Muscle of leg (tissue), 11 donors: ENCODE data around the gene SYNPO2. TPM values are rescaled to one million over a fixed set of nuclear protein-coding genes. Genes with fewer than 3 reads are reported as not detected.
A peak's percentile ranks its signal among the peaks of the same experiment; 100 is the strongest.

Experiments used
- DNase-seq: peaks from one replicate; pipeline ENCODE4 v3.0.0; 2013
- H3K27ac ChIP-seq: one replicate; pipeline ENCODE4 v1.5.1; 2013; ENCODE audit warnings: mild to moderate bottlenecking, low read length, control low read depth
- H3K27me3 ChIP-seq: one replicate; pipeline ENCODE4 v1.6.1; 2013; ENCODE audit warnings: low read length; ENCODE audit not compliant: control insufficient read depth, insufficient read depth
- H3K36me3 ChIP-seq: one replicate; pipeline ENCODE4 v1.6.1; 2013; ENCODE audit warnings: low read length; ENCODE audit not compliant: control insufficient read depth, insufficient read depth
- H3K4me1 ChIP-seq: one replicate; pipeline ENCODE4 v1.6.1; 2013; ENCODE audit warnings: low read length; ENCODE audit not compliant: control insufficient read depth, insufficient read depth
- H3K4me3 ChIP-seq: one replicate; pipeline ENCODE4 v1.5.1; 2013; ENCODE audit warnings: low read length, control low read depth
- H3K9me3 ChIP-seq: replicated peaks from 2 replicates; pipeline ENCODE4 v1.6.1; 2013; ENCODE audit warnings: low read depth, low read length; ENCODE audit not compliant: control insufficient read depth
- WGBS: methylation state at CpG from one replicate; pipeline ENCODE4 v1.1.5; 2013; ENCODE audit warnings: missing lambda C conversion rate; ENCODE audit not compliant: insufficient coverage; 5-methylcytosine and 5-hydroxymethylcytosine counted together
- polyA plus RNA-seq, 8 donors: library from polyadenylated mRNA; unstranded; fragments of 120-200 nt; gene quantifications; one replicate each; pipeline versions ENCODE4 v1.2.1 to v1.2.3, GENCODE V29; 2013; ENCODE audit warnings: inconsistent platforms in 1 of 8, low replicate concordance in 1 of 8; ENCODE audit not compliant: insufficient read length in 8 of 8, insufficient read depth in 1 of 8
- total RNA-seq: library from RNA; stranded (reverse); fragments of 120-200 nt; gene quantifications from one replicate; pipeline ENCODE4 v1.2.4, GENCODE V29; 2013

The SYNPO2 gene
- total and polyA plus RNA-seq, 9 donors, result 53.6 to 120 (median 93.9) TPM

DNA sequence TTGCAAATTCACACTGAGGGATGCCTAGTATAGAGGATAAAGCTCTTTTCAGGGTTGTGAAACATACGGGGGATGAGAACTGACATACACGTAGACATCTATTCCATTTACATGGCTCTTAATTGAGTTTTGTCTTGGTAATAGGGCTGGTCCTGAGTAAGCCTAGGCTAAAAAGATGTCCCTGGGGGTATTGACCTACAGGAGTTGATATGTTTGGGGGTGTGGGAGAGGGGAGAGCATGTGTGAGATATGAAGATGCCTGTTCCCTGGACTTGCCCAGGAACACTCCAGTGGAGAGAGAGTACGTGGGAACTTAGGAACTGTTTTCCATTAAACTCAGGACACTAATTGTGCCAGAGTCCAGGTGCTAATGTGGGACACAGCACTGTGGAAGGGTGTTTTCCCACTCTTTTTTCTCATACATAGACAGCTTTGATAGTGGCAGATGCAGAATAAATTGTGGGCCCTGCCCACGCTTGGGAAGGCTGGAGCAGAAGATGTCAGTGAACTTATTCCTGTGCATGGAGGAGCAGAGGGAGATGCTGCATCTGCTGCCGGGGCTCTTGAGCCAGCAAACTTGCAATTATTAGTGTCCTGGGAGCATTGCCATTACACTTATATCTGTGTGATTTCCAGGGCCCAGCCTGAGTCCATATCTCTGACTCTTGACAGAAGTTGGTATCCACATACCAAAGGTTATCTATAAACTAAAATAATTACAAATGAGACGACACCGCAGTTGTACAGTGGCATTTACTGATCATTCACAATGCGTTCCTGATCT lies 20.7 kb downstream of the SYNPO2 start:
- Histone ChIP-seq H3K4me1 (peaks cover 4% of the 10 kb centered on the region), H3K36me3 (no peaks in the 10 kb centered on the region), H3K9me3 (no peaks in the 10 kb centered on the region), H3K4me3 (no peak overlapping the region), H3K27ac (no peak overlapping the region), H3K27me3 (no peaks in the 10 kb centered on the region)
- 13% methylated on average over 3 of the region's 8 CpGs for WGBS
- peak; percentile 15 for DNase-seq

DNA sequence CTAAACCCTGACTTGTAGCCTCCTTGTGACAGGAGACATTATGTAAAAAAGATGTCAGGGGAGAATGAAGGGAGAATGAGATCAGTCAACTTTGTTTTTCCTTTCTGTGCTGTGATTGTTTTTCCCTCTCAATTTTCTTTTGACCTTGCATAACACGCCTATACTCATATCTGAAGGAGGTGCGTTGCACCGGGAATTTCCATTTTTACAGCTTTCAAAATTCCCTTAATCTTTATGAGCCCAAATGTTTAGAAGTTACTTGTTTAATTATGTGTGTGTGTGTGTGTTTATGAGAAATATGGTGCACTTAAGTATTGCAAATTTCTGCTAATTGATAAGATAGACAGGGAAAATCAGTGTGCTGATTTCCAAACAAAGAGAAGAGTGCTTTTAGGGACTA lies 21.6 kb downstream of the SYNPO2 start:
- Histone ChIP-seq H3K36me3 (no peaks in the 10 kb centered on the region), H3K4me3 (no peak overlapping the region), H3K27ac (no peak overlapping the region), H3K27me3 (no peaks in the 10 kb centered on the region), H3K4me1 (peaks cover 3% of the 10 kb centered on the region), H3K9me3 (no peaks in the 10 kb centered on the region)
- DNase-seq, result no peak
- no CpG with 5 or more reads among the region's 3 CpGs for WGBS

DNA sequence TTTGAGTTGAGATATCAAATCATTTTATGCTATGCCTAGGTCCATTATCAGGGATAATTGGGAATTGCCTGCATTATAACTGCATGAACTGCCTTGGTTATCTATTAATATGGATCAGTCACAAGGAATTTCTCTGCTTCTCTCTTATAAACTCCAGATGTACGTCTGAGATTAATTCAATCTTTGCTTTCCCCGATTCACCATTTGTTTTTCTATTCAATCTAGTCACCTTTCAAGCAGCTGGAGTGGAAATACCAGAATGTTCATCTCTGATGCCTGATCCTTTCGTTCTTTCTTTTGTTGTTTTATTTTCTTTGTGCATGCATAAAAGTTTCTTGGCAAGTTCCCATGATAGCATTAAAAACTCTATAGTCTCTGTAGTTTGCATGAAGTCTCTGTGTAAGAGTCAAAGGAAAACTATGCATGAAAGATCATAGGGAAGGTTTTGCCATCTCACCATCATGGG lies 22.6 kb downstream of the SYNPO2 start:
- H3K4me3 ChIP-seq, result no peak overlapping the region
- no CpG with 5 or more reads among the region's 3 CpGs for WGBS
- H3K27me3 ChIP-seq, result no peaks in the 10 kb centered on the region
- no peaks in the 10 kb centered on the region for H3K9me3 ChIP-seq
- no peaks in the 10 kb centered on the region for H3K4me1 ChIP-seq
- no peak overlapping the region for H3K27ac ChIP-seq
- no peaks in the 10 kb centered on the region for H3K36me3 ChIP-seq
- no peak for DNase-seq

DNA sequence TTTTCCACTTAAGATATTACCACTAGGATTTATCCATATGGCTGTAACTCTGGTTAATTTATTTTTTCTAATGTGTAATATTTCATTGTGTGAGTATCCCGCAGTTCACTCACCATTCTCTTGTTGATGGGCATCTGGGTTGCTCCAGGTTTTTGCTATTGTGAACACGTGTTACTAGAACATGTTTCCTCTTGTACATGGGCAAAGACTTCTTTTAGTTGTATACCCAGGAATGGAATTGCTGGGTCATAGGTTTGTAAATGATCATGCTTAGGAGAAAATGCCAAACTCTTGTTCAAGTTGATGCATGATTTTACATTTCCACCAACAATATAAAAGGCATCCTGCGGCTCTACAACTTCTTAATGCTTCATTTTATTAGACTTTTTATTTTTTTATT lies 26.8 kb downstream of the SYNPO2 start:
- Histone ChIP-seq H3K27me3 (no peaks in the 10 kb centered on the region), H3K36me3 (no peaks in the 10 kb centered on the region), H3K27ac (no peak overlapping the region), H3K4me3 (no peak overlapping the region), H3K9me3 (no peaks in the 10 kb centered on the region), H3K4me1 (no peaks in the 10 kb centered on the region)
- no peak for DNase-seq
- WGBS, result no CpG with 5 or more reads among the region's 3 CpGs

DNA sequence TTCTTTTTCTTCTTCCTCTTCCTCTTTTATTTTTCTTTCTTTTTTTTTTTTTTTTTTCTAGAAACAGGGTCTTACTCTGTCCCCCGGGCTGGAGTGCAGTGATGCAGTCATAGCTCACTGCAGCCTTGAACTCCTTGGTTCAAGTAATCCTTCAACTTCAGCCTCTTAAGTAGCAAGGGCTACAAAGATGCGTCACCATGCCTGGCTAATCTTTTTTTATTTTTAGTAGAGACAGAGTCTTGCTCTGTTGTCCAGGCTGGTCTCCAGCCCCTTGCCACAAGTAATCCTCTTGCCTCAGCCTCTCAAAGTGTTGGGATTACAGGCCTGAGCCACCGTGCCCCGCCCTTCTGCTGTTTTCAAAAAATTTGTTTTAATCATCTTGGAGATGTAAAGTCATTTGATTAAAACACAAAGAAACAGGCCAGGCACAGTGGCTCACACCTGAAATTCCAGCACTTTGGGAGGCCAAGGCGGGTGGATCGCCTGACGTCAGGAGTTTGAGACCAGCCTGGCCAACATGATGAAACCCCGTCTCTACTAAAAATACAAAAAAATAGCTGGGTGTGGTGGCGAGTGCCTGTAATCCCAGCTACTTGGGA lies 28.1 kb downstream of the SYNPO2 start:
- no CpG with 5 or more reads among the region's 9 CpGs for WGBS

DNA sequence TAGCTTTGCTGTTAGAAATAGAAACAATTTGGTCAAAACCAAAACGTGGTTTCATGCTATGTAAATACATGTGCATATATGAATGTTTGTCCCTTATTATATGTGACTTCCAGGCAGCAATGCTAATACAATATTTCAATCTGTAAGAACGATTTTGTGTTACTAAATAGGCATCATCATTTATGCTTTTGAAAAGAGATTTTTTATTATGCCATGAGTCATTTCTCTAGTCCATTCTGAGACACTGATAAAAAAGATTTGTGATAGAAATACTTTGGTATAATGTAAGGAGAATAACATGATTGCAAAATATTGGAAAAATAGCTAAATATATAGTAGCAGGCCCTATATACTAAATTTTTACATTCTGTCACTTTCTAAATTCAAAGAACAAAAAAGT lies 28.9 kb downstream of the SYNPO2 start:
- no peak overlapping the region for H3K4me3 ChIP-seq
- no peaks in the 10 kb centered on the region for H3K9me3 ChIP-seq
- no peak overlapping the region for H3K27ac ChIP-seq
- no CpG with 5 or more reads among the region's 2 CpGs for WGBS
- H3K27me3 ChIP-seq, result no peaks in the 10 kb centered on the region
- DNase-seq, result no peak
- no peaks in the 10 kb centered on the region for H3K4me1 ChIP-seq
- H3K36me3 ChIP-seq, result no peaks in the 10 kb centered on the region

More for the DNA sequence above, 28.1 kb downstream of the SYNPO2 start:
- H3K27me3 ChIP-seq, result no peaks in the 10 kb centered on the region
- no peak overlapping the region for H3K27ac ChIP-seq
- H3K4me3 ChIP-seq, result no peak overlapping the region
- no peaks in the 10 kb centered on the region for H3K9me3 ChIP-seq
- no peak for DNase-seq
- no peaks in the 10 kb centered on the region for H3K36me3 ChIP-seq
- no peaks in the 10 kb centered on the region for H3K4me1 ChIP-seq

DNA sequence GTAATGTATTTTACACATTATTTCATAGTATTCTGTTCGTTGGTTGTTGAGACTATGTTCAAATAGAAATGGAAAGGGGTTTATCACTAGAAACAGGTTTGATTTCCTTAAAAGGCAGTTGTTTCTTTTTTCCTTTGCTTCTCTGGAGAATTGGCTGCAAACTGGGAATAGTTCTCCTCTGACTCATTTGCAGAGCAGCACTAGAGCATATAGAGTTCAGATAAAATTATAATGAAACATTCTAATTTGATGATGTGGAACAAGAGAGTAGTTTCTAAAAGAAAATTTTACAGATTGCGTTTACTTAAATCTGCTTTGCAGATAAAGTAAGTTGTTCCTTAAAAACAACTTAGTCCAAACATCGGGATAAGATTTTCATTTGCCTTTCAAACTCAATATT lies 29.7 kb downstream of the SYNPO2 start:
- peak; percentile 66 for DNase-seq
- Histone ChIP-seq H3K27me3 (no peaks in the 10 kb centered on the region), H3K4me3 (no peak overlapping the region), H3K27ac (no peak overlapping the region), H3K9me3 (no peaks in the 10 kb centered on the region), H3K36me3 (no peaks in the 10 kb centered on the region), H3K4me1 (no peaks in the 10 kb centered on the region)
- WGBS, result no CpG with 5 or more reads among the region's 3 CpGs

DNA sequence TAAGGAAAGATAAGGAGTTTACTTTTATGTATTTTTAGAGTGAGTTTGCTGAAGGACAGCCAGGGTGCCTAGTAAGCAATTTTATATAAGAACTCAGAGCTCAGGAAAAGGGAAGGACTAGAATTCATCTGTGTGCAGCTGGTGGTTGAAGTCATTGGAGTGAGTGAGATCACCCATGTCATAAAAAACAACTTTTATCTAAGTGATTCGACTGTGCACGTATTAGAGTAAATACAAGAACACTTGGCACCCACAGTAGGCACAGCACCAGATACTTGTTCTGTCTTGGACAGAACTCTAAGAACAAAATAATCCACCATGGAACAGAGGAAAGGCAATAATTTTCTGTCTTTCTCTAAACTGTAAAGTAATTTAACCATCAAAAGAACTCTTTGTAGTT lies 31.6 kb downstream of the SYNPO2 start:
- Histone ChIP-seq H3K27ac (no peak overlapping the region), H3K4me1 (no peaks in the 10 kb centered on the region), H3K9me3 (no peaks in the 10 kb centered on the region), H3K4me3 (no peak overlapping the region), H3K36me3 (no peaks in the 10 kb centered on the region), H3K27me3 (no peaks in the 10 kb centered on the region)
- WGBS, result no CpG with 5 or more reads among the region's 2 CpGs
- DNase-seq, result peak; percentile 49

DNA sequence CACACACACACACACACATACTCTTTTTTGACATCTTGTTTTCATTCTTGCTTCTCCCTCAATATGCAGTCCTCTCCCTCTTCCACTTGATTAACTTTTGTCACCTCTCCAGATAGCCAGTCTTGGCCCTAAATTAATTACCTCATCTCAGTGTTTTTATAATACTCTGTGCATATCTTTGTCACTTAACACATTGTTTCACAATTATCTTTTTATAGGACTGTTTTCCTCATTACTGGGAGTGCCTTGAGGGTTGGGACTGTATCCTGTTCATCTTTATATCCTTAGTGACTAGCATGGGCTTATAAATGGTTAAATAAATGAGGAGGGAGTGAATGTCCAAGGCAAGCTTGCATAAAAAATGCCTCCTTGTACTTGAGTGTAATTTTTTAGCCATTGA lies 33.1 kb downstream of the SYNPO2 start:
- Histone ChIP-seq H3K9me3 (no peaks in the 10 kb centered on the region), H3K4me1 (no peaks in the 10 kb centered on the region), H3K36me3 (no peaks in the 10 kb centered on the region), H3K27ac (no peak overlapping the region), H3K4me3 (no peak overlapping the region), H3K27me3 (no peaks in the 10 kb centered on the region)
- DNase-seq, result no peak

DNA sequence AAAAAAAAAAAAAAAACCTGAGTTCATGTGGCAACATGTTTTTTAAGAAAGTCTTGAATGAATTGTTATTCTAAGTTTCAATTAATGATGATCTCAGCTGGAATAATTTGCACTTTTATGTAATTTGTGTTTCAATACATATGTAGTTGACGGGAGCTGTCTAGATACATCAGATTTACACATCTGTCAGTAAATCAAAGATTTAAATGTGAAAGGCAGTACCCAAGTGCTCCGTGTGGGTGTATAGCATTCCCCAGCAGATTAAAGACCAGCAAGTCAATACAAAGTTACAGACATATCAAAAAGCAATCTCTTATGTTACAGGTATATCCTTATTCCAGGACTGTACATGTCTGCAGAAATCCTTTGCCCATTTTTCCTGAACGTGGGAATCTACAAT lies 35.2 kb downstream of the SYNPO2 start:
- no peak for DNase-seq
- Histone ChIP-seq H3K27me3 (no peaks in the 10 kb centered on the region), H3K36me3 (no peaks in the 10 kb centered on the region), H3K4me3 (no peak overlapping the region), H3K27ac (no peak overlapping the region), H3K9me3 (no peaks in the 10 kb centered on the region), H3K4me1 (no peaks in the 10 kb centered on the region)
- WGBS, result no CpG with 5 or more reads among the region's 3 CpGs
